Activated CD8-positive, alpha-beta memory T cell treated with anti-CD3 and anti-CD28 coated beads for 36 hours (primary cell): ENCODE data around the gene EVC. TPM values are rescaled to one million over a fixed set of nuclear protein-coding genes. Genes with fewer than 3 reads are reported as not detected.
"Not testable (repeated sequence)": the region's sequence is repeated elsewhere in the genome, so short reads cannot be mapped to it uniquely, and the experiment has no call there.

Experiments used
- CTCF ChIA-PET: fragments of 350-600 bp; sonication (Branson Sonifier 250); formaldehyde crosslinking; loops from one replicate; lab custom pipeline; 2021; ENCODE audit warnings: antibody characterized with exemption; lab: Charles Lee
- POLR2A ChIA-PET: fragments of 350-600 bp; sonication (Branson Sonifier 250); formaldehyde crosslinking; loops from one replicate; lab custom pipeline; 2021; ENCODE audit warnings: antibody characterized with exemption; lab: Charles Lee
- total RNA-seq, 2 experiments: library from RNA; stranded (reverse); gene quantifications; one replicate each; pipeline ENCODE4 v1.2.3, GENCODE V29; 2021

Gene EVC
- total RNA-seq, 2 experiments from 2014 or later: 1.2 to 1.9 TPM

DNA sequence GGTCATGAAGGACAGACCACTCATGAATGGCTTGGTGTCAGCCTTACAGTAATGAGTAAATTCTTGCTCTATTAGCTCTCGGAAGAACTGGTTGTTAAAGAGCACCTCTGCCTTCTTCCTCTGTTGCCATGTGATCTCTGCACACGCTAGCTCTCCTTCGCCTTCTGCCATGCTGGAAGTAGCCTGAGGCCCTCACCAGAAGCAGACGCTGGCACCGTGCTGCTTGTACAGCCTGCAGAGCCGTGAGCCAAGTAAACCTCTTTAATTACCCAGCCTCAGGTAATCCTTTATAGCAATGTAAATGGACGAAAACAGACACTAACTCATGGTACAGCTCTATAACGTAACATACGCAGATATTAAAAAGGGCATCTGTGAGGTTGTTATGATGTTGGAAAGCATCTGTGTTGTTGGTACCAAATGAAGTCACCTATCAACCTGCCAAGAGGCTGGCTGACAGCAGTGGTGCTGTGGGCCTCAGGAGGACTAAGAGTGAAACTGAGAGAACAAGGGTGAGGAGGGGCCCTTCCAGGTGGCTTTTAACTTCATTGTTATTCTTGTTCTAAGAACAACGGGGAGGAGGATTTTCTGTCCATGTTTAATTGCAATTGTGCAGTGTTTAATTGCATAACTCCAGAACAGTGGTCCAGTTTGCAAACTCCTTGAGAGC lies 112.7 kb downstream of the EVC start:
- ChIA-PET CTCF (no interaction called here), POLR2A (no interaction called here)

DNA sequence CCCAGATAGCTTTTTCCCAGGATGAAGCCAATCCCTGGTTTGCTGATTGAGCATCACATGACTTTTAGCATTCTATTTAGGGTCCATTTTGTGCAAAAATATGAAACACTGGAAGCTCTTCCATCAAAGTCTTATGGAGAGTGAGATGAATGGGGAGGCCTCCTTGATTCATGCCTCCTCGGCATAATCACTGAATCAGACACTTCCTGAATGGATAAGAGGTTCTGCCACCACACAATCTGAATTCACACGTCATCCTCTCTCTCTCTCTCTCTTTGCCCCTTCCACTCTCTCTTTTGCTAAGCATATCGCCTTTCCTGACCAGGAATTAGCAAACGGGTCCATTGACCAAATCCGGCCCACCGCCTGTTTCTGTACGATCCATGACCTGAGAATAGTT lies 113.2 kb downstream of the EVC start:
- ChIA-PET CTCF (no interaction called here), POLR2A (no interaction called here)

DNA sequence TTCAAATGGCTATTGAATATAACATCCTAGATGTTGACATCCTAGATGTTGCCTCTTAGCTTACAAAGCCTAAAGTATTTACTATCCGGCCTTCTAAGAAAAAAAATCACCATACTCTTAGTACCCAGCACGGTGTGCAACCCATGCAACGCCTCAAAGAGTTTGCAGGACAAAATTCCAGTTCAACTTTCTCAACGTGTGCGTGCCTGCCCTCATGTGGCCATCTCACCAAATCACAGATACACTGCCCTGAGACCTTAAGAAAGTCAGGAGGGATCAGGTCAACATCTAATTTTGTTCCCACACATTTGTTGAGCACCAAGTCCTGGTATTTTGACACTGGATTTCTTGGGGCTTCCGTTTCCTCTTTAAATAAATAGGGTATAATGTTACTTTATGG lies 113.6 kb downstream of the EVC start:
- CTCF ChIA-PET: no interaction called here
- POLR2A ChIA-PET: no interaction called here

DNA sequence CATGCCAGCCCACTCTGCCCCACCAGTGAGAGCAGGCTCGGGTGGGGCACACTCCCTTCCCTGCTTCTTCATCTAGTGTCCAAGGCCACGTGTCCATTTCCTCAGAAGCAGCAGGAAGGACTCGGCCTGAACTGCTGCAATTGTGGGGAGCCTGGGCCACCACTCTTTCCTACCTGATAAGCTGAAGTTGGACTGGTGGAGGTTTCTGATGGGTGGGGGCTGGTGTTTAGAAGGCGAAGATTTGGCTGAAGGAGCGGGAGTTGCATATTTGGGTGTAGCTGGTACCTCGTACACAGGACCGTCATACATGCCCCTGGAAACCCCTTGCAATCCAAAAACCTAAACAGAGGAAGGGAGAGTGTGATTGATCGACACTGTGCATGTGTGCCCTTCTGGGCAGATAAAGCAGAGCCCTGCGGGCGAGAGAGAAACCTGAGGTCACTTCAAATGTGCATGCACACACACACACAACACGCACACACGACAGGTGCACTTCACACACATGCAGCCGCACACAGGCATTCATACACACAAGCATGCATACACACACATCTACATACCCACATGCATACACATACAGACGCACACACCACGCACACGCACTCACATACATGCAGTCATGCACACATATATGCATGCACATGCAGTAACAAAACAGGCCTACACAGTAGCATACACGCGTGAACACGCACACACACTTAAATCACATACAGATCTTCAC lies 114.5 kb downstream of the EVC start:
- CTCF ChIA-PET: no interaction called here

DNA sequence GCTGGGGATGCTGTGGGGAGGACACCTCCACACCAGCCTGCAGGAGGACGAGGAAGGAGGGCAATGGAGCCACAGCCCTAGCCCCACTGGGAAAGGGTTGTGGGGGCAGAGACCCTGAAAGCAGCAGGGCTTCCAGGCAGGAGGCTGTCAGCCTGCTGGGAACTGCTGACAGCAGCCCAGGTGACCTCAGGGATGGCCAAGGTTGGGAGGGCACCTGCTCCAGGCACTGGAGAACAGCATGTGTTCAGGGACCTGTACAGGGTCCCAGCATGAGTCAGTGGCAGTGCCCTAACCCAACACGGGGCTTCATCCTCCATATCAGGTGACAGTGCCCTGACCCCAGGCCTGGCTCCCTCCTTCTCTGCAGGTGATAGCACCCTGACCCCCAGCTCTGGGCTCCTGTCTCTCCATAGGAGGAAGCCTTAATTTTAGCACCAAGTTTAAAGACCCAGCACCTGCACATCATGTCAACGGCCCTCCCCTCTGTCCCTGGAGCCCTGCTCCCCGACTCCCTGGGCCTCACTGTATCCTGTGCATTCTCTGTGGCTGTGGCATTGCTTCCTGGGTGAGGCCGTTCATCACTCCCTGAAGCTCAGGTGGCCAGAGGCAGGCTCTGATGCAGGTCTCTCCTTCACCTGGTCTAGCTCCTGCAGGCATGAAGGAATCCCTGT lies 115.6 kb downstream of the EVC start:
- ChIA-PET CTCF (no interaction called here), POLR2A (no interaction called here)

More for the DNA sequence above, 114.5 kb downstream of the EVC start:
- POLR2A ChIA-PET: no interaction called here

DNA sequence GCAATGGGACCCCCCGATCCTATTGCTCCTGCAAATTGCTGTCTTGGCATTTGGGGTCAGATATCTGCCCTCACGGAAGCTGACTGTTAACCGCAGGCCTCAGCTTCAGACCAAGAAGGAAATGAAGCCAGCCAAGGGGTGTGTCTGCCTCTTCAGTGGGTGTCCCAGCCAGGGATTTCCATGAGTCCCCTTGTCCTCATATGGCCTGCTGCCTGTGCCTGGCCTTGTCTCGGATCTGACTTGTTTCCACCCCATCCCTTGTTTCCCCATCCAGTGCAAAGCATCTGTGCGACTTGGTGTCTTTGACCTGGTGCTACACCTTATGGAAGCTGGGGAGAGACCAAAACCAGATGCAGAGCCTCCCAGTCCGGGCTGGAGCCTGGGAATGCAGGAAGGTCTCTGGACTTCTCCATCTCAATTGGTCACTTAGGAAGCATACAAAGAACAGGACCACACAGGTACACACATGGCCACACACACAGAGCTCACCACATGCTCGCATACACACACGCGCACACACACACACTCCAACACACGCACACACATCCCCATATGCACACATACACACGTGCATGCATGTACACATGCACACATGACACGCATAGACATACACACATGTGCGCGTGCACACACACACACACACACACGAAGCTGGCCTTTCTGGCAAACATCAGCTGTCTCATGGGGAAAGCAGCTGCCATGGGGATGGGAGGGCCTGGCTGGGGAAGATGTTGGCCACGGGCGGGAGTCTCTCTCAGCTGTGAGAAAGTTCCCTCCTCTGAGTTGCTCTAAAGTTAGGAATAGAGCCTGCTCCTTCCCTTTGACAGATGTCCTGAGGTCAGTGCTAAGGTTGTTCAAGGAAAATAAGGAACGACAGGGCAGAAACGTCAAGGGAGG lies 116.4 kb downstream of the EVC start:
- ChIA-PET CTCF (no interaction called here), POLR2A (no interaction called here)

DNA sequence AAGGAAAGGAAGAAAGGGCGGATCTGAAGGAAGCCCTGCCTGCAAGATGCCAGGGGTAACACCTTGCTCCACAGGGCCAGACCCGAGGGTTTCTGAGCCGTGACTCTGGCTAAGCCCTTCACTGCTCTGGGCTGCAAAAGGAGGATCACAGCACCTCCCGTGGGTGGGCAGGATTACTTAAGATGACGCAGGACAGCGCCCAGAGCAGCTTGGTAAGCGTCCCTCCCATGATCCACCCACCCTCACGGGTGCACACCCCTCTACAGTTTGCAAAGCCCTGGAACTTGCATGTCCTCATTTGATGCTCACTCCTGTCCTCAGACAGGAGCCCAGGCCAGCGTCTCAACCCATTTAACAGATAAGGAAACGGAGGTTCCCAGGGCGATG lies 117.0 kb downstream of the EVC start:
- CTCF ChIA-PET: no interaction called here
- POLR2A ChIA-PET: no interaction called here

DNA sequence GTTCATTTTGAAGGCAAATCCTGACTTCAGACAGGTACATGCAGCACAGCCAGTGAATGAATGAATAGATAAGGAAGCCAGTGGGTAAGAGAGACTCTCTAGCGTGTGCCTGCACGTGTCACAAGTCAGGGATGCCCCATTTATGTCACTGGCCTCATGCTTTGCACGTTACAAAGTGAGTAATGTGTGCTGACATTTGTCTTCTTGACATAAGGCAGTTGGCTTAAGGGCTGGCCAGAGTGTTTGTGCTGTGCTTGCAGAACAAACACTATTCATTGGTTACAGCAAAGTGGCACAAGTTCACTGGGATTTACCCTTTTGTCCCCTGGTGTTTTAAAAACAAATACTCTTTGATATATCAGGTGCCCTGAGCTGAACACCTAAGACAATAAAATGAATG lies 125.9 kb downstream of the EVC start:
- ChIA-PET POLR2A (no interaction called here), CTCF (no interaction called here)

DNA sequence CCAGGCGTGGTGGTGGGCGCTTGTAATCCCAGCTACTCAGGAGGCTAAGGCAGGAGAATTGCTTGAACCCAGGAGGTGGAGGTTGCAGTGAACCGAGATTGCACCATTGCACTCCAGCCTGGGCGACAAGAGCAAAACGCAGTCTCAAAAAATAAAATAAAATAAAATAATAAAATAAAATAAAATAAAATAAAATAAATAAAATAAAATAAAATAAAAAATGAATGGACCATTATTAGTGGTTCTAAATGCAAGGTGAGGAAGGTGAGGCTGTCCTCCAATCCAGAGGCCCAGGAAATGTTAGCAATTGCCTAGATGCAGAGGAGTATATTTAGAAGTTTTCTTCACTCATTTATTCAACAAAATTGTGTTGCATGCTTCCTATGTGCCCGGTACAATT lies 126.5 kb downstream of the EVC start:
- POLR2A ChIA-PET, CTCF ChIA-PET: not testable (repeated sequence)

DNA sequence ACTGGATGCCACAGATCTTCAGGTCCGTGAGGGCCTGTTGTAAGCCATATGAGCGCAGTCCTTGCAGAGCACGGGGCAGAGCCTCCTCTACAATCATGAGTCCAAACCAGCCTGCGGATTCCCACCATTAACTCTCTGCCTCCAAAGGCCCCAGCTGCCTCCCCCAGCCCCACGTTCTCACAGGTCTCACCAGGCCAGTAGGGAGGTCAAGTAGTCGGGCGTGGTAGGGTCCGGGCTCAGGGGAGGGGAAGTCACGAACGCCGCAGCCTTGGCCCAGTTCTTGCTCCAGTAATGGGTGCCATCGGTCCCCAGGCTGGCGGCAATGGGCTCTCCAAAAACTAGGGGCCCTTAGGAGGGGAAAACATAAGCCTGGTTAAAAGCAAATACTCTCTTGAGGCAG lies 128.3 kb downstream of the EVC start:
- CTCF ChIA-PET: no interaction called here

DNA sequence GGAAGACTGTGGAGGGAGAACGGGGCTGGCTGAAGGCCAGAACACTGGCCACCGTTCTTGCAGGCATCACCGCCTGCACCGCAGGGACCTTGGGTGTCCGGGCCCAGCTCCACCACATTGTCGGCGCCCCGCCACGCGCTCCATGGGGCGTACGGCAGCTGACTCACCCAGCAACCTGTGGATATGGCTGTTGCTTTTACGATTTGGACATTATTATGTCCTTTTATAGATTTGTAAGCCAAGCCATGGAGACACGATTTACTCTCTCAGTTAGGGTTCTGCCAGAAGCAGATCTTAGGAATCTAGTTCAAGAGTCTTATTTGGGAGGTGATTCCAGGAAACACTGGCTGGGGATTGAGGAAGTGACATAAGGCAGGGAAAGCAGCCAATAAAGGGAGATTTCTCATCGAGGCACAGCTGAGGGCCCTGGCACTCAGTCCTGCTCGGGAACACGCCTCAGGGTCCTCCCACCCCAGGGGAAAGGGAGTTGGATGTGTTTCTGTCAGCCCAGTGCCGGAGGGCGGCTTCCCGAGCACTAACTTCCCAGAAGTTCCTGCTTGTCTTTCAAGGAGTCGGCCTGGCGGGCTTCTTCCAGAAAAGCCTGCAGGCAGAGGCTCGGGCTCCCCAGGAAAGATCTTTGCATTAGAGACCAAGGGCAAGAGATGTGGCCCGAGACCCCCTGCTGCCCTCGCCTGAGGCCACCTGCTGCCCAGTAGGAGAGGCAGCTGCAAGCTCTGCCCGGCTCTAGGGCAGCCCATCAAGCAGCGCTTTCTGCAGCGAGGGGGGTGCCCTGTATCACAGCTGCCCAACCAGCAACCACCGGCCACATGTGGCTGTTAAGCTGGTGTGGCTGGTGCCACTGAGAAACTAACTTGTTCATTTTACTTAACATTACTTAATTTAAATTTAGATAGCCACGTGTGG lies 129.0 kb downstream of the EVC start:
- ChIA-PET POLR2A (no interaction called here), CTCF (no interaction called here)

More for the DNA sequence above, 128.3 kb downstream of the EVC start:
- POLR2A ChIA-PET: no interaction called here

DNA sequence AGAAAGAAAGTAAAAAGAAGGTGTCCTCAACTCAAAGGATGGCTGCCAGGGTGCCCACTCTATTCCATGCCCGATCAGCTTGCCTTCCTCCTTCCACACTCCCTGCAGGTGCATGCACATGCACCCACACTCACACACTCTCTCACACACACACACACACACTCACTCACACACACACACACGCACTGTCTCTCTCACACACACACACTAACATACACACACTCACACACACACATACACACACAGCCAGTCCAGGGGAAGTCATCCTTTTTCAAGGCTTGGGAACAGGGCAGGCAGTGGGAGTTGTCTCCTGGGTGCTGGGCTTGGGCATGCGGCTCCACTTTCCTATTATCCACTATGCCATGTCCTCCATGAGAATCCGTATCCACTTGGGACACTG lies 131.5 kb downstream of the EVC start:
- ChIA-PET CTCF (no interaction called here), POLR2A (no interaction called here)

DNA sequence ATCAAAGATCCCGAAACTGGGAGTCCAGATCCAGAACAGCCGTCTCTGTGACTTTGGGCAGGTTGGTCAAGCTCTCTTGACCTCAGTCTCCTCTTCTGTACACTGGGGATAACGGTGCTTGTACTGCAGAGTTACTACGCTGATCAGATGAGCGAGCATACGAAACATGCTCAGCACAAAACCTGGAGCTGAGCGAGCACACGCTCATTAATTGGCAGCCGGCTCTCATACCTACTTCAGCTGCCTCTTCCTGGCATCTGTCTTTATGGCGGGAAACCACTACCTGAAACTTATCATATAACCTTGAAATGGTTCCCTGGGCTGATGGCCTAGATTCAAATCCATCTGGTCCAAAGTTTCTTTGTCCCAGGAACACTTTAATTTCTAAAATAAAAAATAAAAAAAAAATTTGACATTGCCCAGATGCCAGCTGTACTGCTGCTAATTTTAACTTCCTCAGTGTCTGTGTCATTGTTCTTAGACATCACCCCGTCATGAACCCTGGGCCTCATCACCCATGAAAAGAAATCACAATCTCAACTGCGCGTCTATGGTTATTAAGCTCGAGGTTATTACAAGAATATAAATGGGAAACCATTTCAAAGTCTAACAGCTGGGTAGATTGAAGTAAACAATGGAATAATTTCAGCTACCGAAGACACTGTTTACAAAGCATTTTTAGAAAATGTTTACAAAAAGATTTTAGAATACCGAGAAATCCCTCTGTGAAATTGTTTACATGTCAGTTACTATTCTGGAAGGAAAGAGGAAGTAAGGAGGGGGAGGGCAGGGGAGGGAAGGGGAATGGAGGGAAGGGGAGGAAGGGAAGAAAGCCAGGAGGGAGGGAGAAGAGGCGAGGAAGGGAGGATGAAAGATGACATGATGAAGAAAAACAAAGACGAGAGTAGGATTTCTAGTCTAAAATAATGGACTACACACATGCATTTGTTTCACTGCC lies 132.9 kb downstream of the EVC start:
- POLR2A ChIA-PET: no interaction called here
- CTCF ChIA-PET: no interaction called here

DNA sequence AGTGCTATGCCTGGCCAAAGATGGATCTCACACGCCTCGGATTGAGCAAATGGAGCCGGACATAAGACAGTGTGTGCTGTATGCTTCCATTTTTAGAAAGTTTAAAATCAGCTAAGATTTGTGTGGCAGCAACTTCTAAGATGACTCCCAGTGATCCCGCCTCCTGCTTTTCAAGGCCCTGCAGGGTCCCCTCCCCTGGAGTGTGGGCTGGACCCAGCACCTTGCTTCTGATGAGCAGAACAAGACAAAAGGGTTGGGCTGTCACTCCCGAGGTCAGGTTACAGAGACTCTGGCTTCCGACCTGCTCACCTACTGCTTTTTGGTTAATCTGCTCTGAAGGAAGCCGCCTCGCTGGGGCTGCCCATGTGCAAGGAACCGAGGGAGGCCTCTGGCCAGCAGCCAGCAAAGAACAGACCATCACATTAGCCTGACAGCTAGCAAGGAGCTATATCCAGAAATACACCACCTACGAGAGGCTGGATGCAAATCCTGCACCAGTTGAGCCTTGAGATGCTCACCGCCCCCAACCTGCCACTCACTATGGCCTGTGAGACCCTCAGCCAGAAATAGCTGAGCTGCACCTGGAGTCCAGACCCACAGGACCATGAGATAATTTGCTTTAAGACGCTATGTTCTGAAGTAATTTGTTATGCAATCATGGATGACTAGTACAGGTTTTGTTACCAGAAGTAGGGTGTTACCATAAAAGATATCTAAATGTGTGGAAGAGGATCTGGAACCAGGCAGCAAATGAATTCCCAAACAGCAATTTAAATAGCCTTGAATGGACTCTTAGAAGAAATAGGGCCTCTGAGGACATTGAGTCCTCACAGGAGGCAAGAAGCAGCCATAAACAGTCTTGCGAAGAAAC lies 134.3 kb downstream of the EVC start:
- ChIA-PET CTCF (no interaction called here), POLR2A (no interaction called here)

DNA sequence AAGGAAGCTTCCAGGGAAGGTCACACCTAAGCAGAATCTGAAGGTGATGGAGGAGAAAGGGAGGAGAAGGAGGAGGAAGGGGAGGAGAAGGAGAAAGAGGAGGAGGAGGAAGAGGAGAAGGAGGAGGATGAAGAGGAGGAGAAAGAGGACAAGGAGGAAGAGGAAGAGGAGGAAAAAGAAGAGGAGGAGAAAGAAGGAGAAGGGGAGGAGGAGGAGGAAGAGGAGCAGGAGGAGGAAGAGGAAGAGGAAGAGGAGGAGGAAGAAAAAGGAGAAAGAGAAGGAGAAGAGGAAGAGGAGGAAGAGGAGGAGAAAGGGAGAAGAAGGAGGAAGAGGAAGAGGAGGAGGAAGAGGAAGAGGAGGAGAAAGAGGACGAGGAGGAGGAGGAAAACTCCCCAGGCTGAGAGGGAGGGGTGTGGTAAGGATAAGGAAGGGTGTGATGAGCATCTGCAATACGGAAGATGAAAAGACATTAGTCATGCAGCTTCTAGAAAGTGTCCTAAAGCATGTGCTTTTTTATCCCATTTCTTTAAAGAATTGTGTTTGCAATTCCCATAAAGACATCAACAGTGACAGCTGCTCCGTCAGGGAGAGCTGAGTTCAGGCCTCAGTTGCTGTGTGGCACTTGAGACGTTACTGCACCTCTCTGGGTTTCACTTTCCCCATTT lies 140.8 kb downstream of the EVC start:
- POLR2A ChIA-PET: no interaction called here
- CTCF ChIA-PET: no interaction called here

DNA sequence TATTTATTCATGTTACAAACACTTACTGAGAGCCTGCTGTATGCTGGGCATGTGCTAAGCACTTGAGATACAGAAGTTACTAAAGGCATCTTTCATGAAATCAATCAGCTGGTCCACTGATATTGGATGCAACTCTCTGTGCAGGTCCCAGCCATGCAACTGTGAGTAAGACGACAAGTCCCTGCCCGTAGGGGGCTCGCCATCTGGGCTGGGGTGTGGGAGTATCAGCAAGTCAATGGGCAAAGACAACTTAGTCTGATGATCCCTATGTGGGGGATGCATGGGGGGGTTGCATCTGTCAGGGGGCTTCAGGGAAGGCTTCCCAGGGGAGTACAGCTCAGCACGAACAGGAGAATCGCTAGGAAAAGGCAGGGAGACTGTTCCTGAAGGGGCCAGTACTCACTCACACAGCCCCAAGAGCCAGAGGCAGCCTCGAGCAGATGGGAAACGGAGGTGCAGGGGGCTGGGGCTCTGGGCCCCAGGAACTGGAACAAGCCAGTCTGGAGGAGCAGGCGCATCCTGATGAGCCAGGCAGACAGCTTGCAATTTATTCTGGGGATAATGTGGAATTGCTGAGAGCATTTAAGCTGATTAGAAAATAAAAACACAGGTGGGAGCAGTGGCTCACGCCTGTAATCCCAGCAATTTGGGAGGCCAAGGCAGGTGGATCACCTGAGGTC lies 141.7 kb downstream of the EVC start:
- POLR2A ChIA-PET: no interaction called here
- CTCF ChIA-PET: no interaction called here
